HG03280 (cell line): ENCODE data around the gene TNNT3.
"Not testable (repeated sequence)": the region's sequence is repeated elsewhere in the genome, so short reads cannot be mapped to it uniquely, and the experiment has no call there.

Source experiments
- ATAC-seq: cut with Tn5 transposase; IDR thresholded peaks from one replicate; pipeline ENCODE4 v1.9.1; 2021; ENCODE audit warnings: mild to moderate bottlenecking, moderate library complexity; ENCODE audit not compliant: unreplicated experiment

Gene TNNT3

DNA sequence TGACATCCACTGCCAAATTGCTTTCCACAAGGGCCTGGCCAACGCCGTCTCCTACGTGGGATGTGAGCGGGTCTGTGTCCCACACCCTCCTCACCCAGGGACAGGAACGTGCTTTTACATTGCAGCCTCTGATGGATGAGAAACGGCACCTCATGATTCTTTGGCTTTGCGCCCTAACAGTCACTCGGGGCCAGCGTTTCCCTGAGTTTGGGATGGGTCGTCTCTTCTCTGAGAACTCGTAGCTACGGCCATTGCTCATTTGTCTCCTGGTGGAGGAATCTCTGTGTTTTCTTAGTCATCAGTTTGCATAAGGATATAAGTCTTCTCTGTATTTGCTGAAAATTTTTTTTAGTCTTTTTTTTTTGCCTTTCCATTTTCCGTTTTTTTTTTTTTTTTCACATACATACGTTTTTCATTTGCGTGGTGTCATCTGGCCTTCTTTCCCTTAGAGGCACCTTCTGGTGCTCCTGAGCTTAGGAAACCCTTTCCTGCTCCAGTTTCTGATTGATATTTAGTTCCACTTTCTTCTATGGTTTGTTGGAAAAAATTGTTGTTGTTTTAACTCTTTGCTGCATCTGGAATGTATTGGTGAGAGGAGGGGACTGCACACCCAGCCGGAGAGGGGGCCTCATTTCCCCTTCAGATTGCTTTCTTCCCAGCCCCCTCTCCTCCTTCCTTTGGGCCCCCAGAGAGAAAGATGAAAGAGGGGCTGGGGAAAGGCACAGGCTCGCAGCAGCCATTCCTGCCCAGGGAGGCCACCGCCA, 12.0 kb downstream of the TNNT3 start:
- ATAC-seq: no peak

DNA sequence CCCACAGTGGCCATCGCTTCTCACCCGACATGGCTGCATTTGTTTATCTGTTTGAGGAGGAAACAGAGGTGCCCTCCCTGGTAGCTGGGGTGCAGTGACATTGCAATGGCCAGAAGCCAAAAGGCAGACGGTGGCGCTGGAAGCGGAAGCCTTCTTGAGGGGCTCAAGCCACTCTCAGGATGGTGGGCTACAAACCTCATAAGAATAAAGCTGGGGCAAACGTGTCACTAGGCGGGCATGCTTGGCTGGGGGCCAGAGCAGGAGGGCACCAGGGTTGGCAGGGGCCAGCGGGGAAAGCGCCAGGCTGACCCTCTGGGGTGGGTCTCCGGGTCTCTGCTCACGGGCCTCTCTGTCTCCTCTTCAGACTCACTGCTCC, 12.6 kb downstream of the TNNT3 start:
- no peak for ATAC-seq

GRCh38 chr11:1932681-1933080, 13.2 kb downstream of the TNNT3 start:
- no peak for ATAC-seq

- no peak for ATAC-seq
Observed at GRCh38 chr11:1933416-1934334, 14.2 kb downstream of the TNNT3 start.

DNA sequence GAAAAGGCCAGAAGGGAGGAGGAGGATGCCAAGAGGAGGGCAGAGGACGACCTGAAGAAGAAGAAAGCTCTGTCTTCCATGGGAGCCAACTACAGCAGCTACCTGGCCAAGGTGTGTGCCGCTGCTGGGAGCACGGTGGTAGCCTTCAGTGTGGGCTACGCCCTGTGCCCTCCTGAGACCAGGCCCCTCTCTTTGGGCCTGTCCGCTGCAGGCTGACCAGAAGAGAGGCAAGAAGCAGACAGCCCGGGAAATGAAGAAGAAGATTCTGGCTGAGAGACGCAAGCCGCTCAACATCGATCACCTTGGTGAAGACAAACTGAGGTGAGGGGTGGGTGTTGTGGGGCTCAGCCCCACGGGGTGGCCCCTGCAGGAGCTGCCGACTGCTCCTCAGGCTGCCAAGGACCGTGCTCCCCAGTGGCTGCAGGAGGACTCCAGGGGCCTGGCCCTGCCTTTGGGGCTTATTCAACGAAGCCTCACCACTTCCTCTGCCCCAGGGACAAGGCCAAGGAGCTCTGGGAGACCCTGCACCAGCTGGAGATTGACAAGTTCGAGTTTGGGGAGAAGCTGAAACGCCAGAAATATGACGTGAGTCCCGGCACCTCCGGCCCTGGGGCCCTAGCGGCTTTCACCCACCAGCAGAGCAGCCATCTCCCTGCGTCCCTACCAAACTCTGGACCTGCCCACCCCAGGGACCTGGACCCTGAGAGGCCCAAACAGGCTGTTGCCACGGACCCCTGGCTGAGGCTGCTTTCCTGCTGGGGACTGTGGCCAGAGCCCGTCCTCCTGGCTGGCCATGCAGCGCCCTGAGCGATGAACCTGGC, 15.0 kb downstream of the TNNT3 start:
- no peak for ATAC-seq

DNA sequence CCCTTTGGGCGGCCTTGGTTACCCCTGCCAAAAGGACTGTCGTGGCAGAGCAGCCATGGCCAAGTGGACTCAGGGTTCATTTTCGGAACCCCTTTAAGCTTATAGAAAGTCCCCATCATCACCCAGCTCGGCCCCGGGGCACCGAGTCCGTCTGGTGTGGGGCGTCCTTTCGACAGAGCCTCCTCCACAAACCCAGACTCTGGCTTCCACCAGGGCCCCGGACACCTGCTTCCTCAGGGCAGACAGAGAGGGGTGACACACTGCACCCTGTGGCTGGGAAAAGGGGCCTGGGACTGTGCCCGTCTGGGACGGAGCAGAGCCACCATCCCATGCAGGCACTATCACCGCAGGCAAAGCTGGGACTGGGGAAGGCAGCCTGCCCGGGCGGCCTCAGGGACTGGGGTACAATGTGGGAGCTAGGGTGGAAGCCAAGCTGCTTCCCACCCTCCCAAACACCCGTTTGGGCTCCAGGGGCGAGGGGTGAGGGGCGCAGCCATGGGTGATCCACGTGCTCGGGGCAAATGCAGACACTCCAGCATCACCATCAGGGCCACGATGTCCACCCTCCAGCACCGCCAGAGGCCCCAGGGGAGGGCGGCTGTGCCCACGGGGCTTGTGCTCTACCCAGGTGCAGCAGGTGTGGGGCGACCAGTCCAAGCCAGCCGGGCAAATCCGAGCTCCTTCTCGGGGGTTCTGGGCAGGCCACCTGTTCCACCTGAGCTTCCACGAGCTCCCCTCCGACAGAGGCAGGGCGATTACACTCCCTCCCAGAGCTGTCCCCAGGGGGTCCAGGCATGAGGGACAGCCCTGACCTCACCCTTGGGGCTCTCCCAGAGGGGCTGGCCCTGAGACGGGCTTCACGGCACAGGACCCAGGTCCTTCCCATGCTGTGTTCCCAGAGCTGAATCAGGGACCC, 15.9 kb downstream of the TNNT3 start:
- no peak for ATAC-seq

- ATAC-seq: no peak
Observed at GRCh38 chr11:1936072-1936780, 16.7 kb downstream of the TNNT3 start.

GRCh38 chr11:1936781-1937615, 17.5 kb downstream of the TNNT3 start:
- no peak for ATAC-seq

GRCh38 chr11:1937616-1938342, 18.3 kb downstream of the TNNT3 start:
- ATAC-seq: no peak

DNA sequence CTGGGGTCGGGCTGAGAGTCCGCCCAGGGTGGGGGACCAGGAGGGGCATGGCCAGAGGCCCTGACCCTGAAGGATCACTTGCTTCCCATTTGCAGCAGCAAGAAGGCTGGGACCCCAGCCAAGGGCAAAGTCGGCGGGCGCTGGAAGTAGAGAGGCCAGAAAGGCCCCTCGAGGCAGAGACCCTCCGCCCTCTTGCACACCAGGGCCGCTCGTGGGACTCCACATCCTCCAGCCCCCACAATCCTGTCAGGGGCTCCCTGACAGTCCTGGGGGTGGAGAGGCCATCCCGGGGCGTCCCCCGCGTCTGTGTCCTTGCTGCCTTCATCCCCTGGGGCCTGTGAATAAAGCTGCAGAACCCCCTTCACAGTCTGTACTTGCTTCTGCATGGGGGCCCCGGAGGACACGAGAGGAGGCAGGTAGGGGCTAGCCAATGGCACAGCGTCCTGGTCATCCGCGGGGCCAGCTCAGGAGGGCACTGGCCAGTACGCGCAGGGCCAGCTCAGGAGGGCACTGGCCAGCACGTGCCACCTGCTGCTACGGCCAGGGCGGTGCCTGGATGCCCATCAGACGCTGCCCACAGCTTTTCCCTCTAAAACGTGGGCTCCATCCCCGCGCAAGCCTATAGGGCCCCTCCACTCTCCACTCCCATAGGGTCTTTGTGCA, 19.0 kb downstream of the TNNT3 start:
- no peak for ATAC-seq

DNA sequence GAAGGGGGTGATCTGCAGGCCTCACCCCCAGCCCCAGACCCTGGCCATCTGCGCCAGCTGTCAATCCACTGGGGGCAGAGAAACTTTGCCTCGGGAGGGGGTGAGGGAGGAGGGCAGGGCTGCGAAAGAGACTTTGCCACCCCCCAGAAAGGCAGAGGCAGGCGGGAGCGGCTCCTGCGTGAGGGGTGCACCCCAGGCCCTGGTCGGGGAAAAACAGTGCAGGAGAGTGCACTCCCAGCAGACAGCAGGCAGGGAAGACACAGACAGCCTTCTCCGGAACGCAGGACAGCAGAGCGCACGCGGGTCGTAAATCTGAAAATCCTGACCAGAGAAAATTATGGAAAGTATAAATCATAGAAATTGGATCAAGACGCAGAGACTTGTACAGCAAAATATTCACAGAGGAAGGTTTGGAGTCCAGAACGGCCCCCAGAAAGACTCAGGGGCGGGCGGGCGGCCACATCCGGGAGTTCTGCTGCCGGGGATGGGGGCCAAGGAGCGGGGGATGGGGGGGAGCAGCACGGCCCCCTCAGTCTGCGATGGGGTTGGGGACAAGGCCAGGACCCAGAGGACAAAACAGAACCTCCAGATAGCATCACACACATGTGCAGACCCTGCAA, 19.6 kb downstream of the TNNT3 start:
- no peak for ATAC-seq

GRCh38 chr11:1939788-1940187, 20.3 kb downstream of the TNNT3 start:
- ATAC-seq: not testable (repeated sequence)

- ATAC-seq: no peak
Observed at GRCh38 chr11:1942558-1943260, 23.2 kb downstream of the TNNT3 start.

DNA sequence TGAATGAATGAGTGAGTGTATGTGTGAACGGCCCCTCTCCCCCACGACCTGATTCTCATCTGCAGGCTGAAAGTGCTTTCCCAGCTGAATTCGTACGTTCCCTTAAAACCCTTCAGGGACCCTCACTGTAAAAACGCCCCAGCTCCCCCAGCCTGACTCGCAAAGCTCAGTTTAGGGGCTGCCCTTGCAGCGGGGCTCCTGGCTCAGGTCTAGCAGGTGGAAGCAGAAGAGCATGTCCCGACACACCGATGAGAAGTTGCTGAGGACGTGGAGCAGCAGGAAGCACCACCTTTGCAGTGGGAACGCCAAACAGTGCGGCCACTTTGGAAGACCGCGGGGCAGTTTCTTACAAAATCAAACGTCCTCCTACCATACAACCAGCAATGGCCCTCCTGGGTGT, 24.1 kb downstream of the TNNT3 start:
- no peak for ATAC-seq

DNA sequence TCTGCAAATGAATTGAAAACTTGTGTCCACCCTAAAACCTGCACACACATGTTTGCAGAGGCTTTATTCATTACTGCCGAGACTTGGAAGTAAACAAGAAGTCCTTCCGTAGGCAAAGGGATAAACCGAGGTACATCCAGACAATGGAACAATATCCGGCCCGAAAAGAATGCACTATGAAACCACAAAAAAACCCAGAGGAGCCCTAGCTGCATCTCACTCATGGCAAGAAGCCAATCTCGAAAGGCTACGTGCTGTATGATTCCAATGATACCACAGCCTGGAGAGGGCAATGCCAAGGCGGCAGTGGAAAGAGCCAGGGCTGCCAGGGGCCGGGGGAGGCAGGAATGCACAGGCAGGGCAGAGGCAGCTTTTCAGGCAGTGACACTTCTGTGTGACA, 24.5 kb downstream of the TNNT3 start:
- no peak for ATAC-seq

DNA sequence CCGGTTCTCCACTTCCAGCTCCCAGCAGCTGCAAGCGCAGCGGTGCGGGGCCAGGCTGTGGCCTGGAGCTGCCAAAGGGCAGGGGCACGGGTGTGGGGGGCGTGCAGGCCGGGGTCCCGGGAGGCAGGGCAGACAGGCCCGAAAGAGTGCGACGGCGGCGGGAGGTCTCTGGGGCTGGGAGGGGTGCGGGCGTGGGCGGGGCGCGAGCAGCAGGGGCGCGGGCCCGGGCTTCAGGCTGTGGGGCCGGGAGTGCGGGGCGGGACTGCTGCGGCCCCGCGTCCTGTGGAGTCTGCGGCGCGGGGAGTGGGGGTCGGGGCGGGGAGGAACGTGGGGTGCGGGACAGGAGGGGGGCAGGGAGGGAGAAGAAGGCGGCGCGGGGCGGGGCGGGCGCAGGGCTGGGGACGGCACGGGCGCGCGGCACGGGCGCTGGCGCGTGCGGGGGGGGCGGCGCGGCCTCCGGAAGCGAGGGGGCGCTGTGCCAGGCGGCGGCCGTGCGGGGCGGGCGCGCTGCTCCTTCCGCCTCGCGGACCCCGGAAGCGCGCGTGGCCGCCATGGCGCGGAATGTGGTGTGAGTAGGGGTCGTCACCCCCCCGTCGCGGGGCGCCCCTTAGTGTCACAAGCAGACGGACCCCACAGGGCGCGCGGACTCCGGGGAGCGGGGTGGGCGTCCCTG, 27.4 kb downstream of the TNNT3 start, which contains the start of gene MRPL23:
Gene MRPL23 (plus strand): TSS at position 521 of the 673 bp plus-strand sequence. CDS start 31 bp downstream, at position 552.
- no peak for ATAC-seq
